GM12865 (cell line): Measurements from ENCODE around the gene XPOT.

ENCODE experiments used
- DNase-seq: peaks from one replicate; pipeline ENCODE4 v3.0.0; 2010; ENCODE audit warnings: low read depth
- H3K4me3 ChIP-seq: 2 replicates; pipeline ENCODE4 v1.5.1; 2011; ENCODE audit warnings: mild to moderate bottlenecking, low read depth, low read length, control low read depth
- CTCF ChIP-seq: IDR thresholded peaks from 2 replicates; pipeline ENCODE4 v1.5.1; 2011; ENCODE audit warnings: low read length, control low read depth, low read depth, inconsistent platforms; ENCODE audit not compliant: insufficient read depth; ENCODE audit errors: missing control alignments

Gene XPOT

GRCh38 chr12:64494998-64495729, 91.0 kb downstream of the XPOT start:
- no peak overlapping the region for H3K4me3 ChIP-seq
- no peak for TF ChIP-seq CTCF
- no peak for DNase-seq

- no peak for DNase-seq
- TF ChIP-seq CTCF = no peak
These were observed 92.7 kb downstream of the XPOT start for GRCh38 chr12:64496839-64497400.

GRCh38 chr12:64497484-64497883, 93.3 kb downstream of the XPOT start:
- no peak for TF ChIP-seq CTCF

More at GRCh38 chr12:64496839-64497400, 92.7 kb downstream of the XPOT start:
- H3K4me3 ChIP-seq = no peak overlapping the region

GRCh38 chr12:64497903-64498302, 93.7 kb downstream of the XPOT start:
- no peak for TF ChIP-seq CTCF
- H3K4me3 ChIP-seq = no peak overlapping the region
- DNase-seq = no peak

More at GRCh38 chr12:64497484-64497883, 93.3 kb downstream of the XPOT start:
- no peak for DNase-seq
- no peak overlapping the region for H3K4me3 ChIP-seq

GRCh38 chr12:64500394-64500793, 96.2 kb downstream of the XPOT start:
- DNase-seq = no peak
- TF ChIP-seq CTCF = no peak
- no peak overlapping the region for H3K4me3 ChIP-seq
